ENCODE data around the gene BSN.
"Not testable (repeated sequence)": the region's sequence is repeated elsewhere in the genome, so short reads cannot be mapped to it uniquely, and the experiment has no call there.

The BSN gene

GRCh38 chr3:49683162-49683561 is 128.9 kb downstream of the BSN start:
- TF ChIP-seq EZH2phosphoT487 (conservative IDR thresholded peaks at IDR 0.05; ENCODE audit: low read length), result no peak
- no peak for TF ChIP-seq CTCF (IDR thresholded peaks at IDR 0.05; ENCODE audit: insufficient read depth, low read length, poor library complexity, severe bottlenecking)
- Histone ChIP-seq H4K20me1 (ENCODE audit: low read depth, low read length) (no peaks in the 10 kb centered on the region), H3K36me3 (ENCODE audit: low read length) (no peaks in the 10 kb centered on the region)

GRCh38 chr3:49684453-49684852 is 130.2 kb downstream of the BSN start:
- H3K9ac ChIP-seq (ENCODE audit: low read length); H3K4me3 ChIP-seq (ENCODE audit: insufficient read depth, low read length, poor library complexity, severe bottlenecking); H4K20me1 ChIP-seq (ENCODE audit: low read depth, low read length); H3F3A ChIP-seq (ENCODE audit: insufficient read depth); H3K27me3 ChIP-seq (ENCODE audit: low read length); H3K9me3 ChIP-seq (ENCODE audit: insufficient read depth, low read length); H3K79me2 ChIP-seq (ENCODE audit: insufficient read depth, low read length); H3K9me2 ChIP-seq (replicated peaks; ENCODE audit: insufficient read depth, low read length); H3K36me3 ChIP-seq (ENCODE audit: low read length); H2AFZ ChIP-seq (ENCODE audit: low read depth, low read length, severe bottlenecking); H3K4me2 ChIP-seq (ENCODE audit: low read depth, low read length, poor library complexity, severe bottlenecking); H3K27ac ChIP-seq (ENCODE audit: low read depth, low read length): not testable (repeated sequence)

More at GRCh38 chr3:49683162-49683561, 128.9 kb downstream of the BSN start:
- Histone ChIP-seq H3K9me3 (ENCODE audit: insufficient read depth, low read length) (no peaks in the 10 kb centered on the region), H3K27ac (ENCODE audit: low read depth, low read length) (no peak overlapping the region), H3F3A (ENCODE audit: insufficient read depth) (no peaks in the 10 kb centered on the region), H3K9me2 (replicated peaks; ENCODE audit: insufficient read depth, low read length) (no peaks in the 10 kb centered on the region), H3K27me3 (ENCODE audit: low read length) (no peaks in the 10 kb centered on the region), H2AFZ (ENCODE audit: low read depth, low read length, severe bottlenecking) (no peak overlapping the region), H3K4me2 (ENCODE audit: low read depth, low read length, poor library complexity, severe bottlenecking) (no peak overlapping the region), H3K9ac (ENCODE audit: low read length) (no peak overlapping the region), H3K4me3 (ENCODE audit: insufficient read depth, low read length, poor library complexity, severe bottlenecking) (no peak overlapping the region), H3K79me2 (ENCODE audit: insufficient read depth, low read length) (no peaks in the 10 kb centered on the region)

GRCh38 chr3:49685103-49685502 is 130.8 kb downstream of the BSN start:
- not testable (repeated sequence) for H3K36me3 ChIP-seq (ENCODE audit: low read length); H3K4me2 ChIP-seq (ENCODE audit: low read depth, low read length, poor library complexity, severe bottlenecking); H3K9me2 ChIP-seq (replicated peaks; ENCODE audit: insufficient read depth, low read length); H2AFZ ChIP-seq (ENCODE audit: low read depth, low read length, severe bottlenecking); H3K9ac ChIP-seq (ENCODE audit: low read length); H3K4me3 ChIP-seq (ENCODE audit: insufficient read depth, low read length, poor library complexity, severe bottlenecking); H3K27ac ChIP-seq (ENCODE audit: low read depth, low read length); H3K79me2 ChIP-seq (ENCODE audit: insufficient read depth, low read length); H3F3A ChIP-seq (ENCODE audit: insufficient read depth); H4K20me1 ChIP-seq (ENCODE audit: low read depth, low read length); H3K9me3 ChIP-seq (ENCODE audit: insufficient read depth, low read length); H3K27me3 ChIP-seq (ENCODE audit: low read length)

GRCh38 chr3:49685846-49686245 is 131.6 kb downstream of the BSN start:
- H2AFZ ChIP-seq (ENCODE audit: low read depth, low read length, severe bottlenecking); H3K9me2 ChIP-seq (replicated peaks; ENCODE audit: insufficient read depth, low read length); H3K4me3 ChIP-seq (ENCODE audit: insufficient read depth, low read length, poor library complexity, severe bottlenecking); H4K20me1 ChIP-seq (ENCODE audit: low read depth, low read length); H3K79me2 ChIP-seq (ENCODE audit: insufficient read depth, low read length); H3K27me3 ChIP-seq (ENCODE audit: low read length); H3K27ac ChIP-seq (ENCODE audit: low read depth, low read length); H3K9ac ChIP-seq (ENCODE audit: low read length); H3F3A ChIP-seq (ENCODE audit: insufficient read depth); H3K36me3 ChIP-seq (ENCODE audit: low read length); H3K9me3 ChIP-seq (ENCODE audit: insufficient read depth, low read length); H3K4me2 ChIP-seq (ENCODE audit: low read depth, low read length, poor library complexity, severe bottlenecking): not testable (repeated sequence)

- H3K4me2 ChIP-seq (ENCODE audit: low read depth, low read length, poor library complexity, severe bottlenecking); H3K9me3 ChIP-seq (ENCODE audit: insufficient read depth, low read length); H3K79me2 ChIP-seq (ENCODE audit: insufficient read depth, low read length); H3K9ac ChIP-seq (ENCODE audit: low read length); H2AFZ ChIP-seq (ENCODE audit: low read depth, low read length, severe bottlenecking); H3K27ac ChIP-seq (ENCODE audit: low read depth, low read length); H3K9me2 ChIP-seq (replicated peaks; ENCODE audit: insufficient read depth, low read length); H3F3A ChIP-seq (ENCODE audit: insufficient read depth); H3K27me3 ChIP-seq (ENCODE audit: low read length); H3K4me3 ChIP-seq (ENCODE audit: insufficient read depth, low read length, poor library complexity, severe bottlenecking); H3K36me3 ChIP-seq (ENCODE audit: low read length); H4K20me1 ChIP-seq (ENCODE audit: low read depth, low read length): not testable (repeated sequence)
Observed at GRCh38 chr3:49686346-49686745, 132.1 kb downstream of the BSN start.

- not testable (repeated sequence) for H3K9me3 ChIP-seq (ENCODE audit: insufficient read depth, low read length); H3K9me2 ChIP-seq (replicated peaks; ENCODE audit: insufficient read depth, low read length); H3K9ac ChIP-seq (ENCODE audit: low read length); H4K20me1 ChIP-seq (ENCODE audit: low read depth, low read length); H3K4me3 ChIP-seq (ENCODE audit: insufficient read depth, low read length, poor library complexity, severe bottlenecking); H3K4me2 ChIP-seq (ENCODE audit: low read depth, low read length, poor library complexity, severe bottlenecking); H3F3A ChIP-seq (ENCODE audit: insufficient read depth); H3K27ac ChIP-seq (ENCODE audit: low read depth, low read length); H3K36me3 ChIP-seq (ENCODE audit: low read length); H3K79me2 ChIP-seq (ENCODE audit: insufficient read depth, low read length); H2AFZ ChIP-seq (ENCODE audit: low read depth, low read length, severe bottlenecking); H3K27me3 ChIP-seq (ENCODE audit: low read length)
Observed at GRCh38 chr3:49686769-49687423, 132.6 kb downstream of the BSN start.

GRCh38 chr3:49687424-49687795 is 133.1 kb downstream of the BSN start:
- not testable (repeated sequence) for H3K4me2 ChIP-seq (ENCODE audit: low read depth, low read length, poor library complexity, severe bottlenecking); H3K4me3 ChIP-seq (ENCODE audit: insufficient read depth, low read length, poor library complexity, severe bottlenecking); H3K79me2 ChIP-seq (ENCODE audit: insufficient read depth, low read length); H3K36me3 ChIP-seq (ENCODE audit: low read length); H3K9me2 ChIP-seq (replicated peaks; ENCODE audit: insufficient read depth, low read length); H3K9me3 ChIP-seq (ENCODE audit: insufficient read depth, low read length); H4K20me1 ChIP-seq (ENCODE audit: low read depth, low read length); H3K27me3 ChIP-seq (ENCODE audit: low read length); H3K27ac ChIP-seq (ENCODE audit: low read depth, low read length); H3K9ac ChIP-seq (ENCODE audit: low read length); H3F3A ChIP-seq (ENCODE audit: insufficient read depth); H2AFZ ChIP-seq (ENCODE audit: low read depth, low read length, severe bottlenecking)

Data from SU-DHL-6 (cell line).